Activated CD4-positive, alpha-beta T cell treated with anti-CD3 and anti-CD28 coated beads, Interleukin-2, amount 10 ng/mL, durations not matched to agents 24 days and 14 days (primary cell): ENCODE data around the gene MAGI1. TPM values are rescaled to one million over a fixed set of nuclear protein-coding genes. Genes with fewer than 3 reads are reported as not detected.

Experiments used
- DNase-seq: peaks from one replicate; pipeline ENCODE4 v3.0.0; 2022
- H3K27ac Mint-ChIP-seq: one replicate; pipeline ENCODE4 v1.8.0; 2022; ENCODE audit warnings: mild to moderate bottlenecking, mixed read lengths
- H3K27me3 Mint-ChIP-seq: one replicate; pipeline ENCODE4 v1.8.0; 2022; ENCODE audit warnings: mixed read lengths
- H3K36me3 Mint-ChIP-seq: one replicate; pipeline ENCODE4 v1.8.0; 2022; ENCODE audit warnings: low read depth, mild to moderate bottlenecking, mixed read lengths
- H3K4me1 Mint-ChIP-seq: one replicate; pipeline ENCODE4 v1.8.0; 2021; ENCODE audit warnings: mixed read lengths
- H3K4me3 Mint-ChIP-seq: one replicate; pipeline ENCODE4 v1.8.0; 2022; ENCODE audit warnings: mild to moderate bottlenecking, moderate library complexity, mixed read lengths
- H3K9me3 Mint-ChIP-seq: one replicate; pipeline ENCODE4 v1.8.0; 2021; ENCODE audit warnings: mixed read lengths
- intact Hi-C: fragments of 100-400 bp; cut with micrococcal nuclease; formaldehyde crosslinking; loops from one replicate; pipeline ENCODE4 v1.15.1; 2023
- total RNA-seq: library from RNA; stranded (reverse); gene quantifications from 2 replicates; pipeline ENCODE4 v1.2.3, GENCODE V29; 2022

MAGI1 gene
- total RNA-seq, 1 donor from 2014 or later = 2.0 TPM

DNA sequence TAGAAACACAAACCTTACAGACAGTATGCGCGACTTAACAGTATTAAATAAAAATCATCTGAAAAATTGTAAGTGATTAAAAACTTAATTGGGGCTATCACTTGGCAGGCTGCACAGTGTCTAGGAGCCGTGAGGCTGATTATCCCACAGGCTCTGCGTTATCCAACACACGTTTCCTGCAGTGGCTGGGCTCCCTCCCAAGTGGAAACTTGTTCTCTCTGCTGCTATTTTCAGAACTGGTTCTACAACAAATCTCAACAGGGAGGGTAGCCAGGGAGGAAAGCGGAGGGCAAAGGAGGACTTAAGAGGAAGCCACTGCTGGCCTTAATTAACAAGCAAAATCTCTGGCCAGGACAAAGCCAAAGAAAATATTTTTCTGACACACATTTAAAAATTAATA, 555.2 kb downstream of the MAGI1 start:
- H3K9me3 Mint-ChIP-seq = no peaks in the 10 kb centered on the region
- no peak for DNase-seq
- no peaks in the 10 kb centered on the region for H3K27me3 Mint-ChIP-seq
- no peaks in the 10 kb centered on the region for H3K4me1 Mint-ChIP-seq
- H3K4me3 Mint-ChIP-seq = no peak overlapping the region
- H3K27ac Mint-ChIP-seq = no peak overlapping the region
- no peaks in the 10 kb centered on the region for H3K36me3 Mint-ChIP-seq
- intact Hi-C loops = no loop called here

DNA sequence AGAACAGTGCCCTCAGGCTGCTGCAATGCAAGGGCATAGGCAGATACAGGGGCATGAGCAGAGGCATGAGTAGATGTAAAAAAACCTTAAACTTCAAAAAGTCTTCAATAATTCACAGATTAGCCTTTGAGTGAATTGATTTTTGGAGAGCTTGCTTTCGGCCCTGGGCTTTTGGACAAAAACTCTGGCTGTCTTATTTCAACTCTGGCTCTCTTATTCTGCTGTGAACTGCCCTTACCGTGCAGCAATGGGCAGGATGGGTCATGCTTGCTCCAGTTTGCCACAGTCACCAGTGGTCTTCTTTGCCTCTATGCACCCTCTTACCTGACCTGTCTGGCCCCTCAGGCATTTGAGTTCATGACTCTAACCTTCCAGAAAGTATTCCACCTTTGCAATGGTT, 555.7 kb downstream of the MAGI1 start:
- no peaks in the 10 kb centered on the region for H3K9me3 Mint-ChIP-seq
- H3K27ac Mint-ChIP-seq = no peak overlapping the region
- H3K27me3 Mint-ChIP-seq = no peaks in the 10 kb centered on the region
- DNase-seq = no peak
- H3K4me3 Mint-ChIP-seq = no peak overlapping the region
- H3K4me1 Mint-ChIP-seq = no peaks in the 10 kb centered on the region
- H3K36me3 Mint-ChIP-seq = no peaks in the 10 kb centered on the region
- intact Hi-C loops = no loop called here

DNA sequence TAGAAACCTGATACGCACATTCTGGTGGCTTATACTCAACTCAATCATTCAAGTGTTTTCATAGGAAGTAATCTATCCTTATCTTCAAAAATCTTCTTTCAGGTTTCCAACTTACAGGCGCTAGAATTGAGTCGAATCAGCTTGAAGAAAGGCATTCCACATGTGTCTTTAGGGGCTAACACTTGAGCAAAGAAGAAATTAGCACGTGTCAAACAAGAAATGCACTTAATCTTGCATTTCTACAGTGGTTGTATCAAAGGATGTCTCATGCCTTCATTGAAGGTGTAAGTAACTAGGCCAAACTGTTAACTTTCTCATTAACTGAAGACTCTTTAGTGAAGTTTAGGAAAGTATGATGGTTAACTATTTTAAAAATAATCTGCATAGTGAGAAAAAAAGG, 557.6 kb downstream of the MAGI1 start:
- Mint-ChIP-seq H3K36me3 (no peaks in the 10 kb centered on the region), H3K9me3 (no peaks in the 10 kb centered on the region), H3K27me3 (no peaks in the 10 kb centered on the region), H3K4me1 (no peaks in the 10 kb centered on the region), H3K27ac (no peak overlapping the region), H3K4me3 (no peak overlapping the region)
- intact Hi-C loops = no loop called here
- no peak for DNase-seq

DNA sequence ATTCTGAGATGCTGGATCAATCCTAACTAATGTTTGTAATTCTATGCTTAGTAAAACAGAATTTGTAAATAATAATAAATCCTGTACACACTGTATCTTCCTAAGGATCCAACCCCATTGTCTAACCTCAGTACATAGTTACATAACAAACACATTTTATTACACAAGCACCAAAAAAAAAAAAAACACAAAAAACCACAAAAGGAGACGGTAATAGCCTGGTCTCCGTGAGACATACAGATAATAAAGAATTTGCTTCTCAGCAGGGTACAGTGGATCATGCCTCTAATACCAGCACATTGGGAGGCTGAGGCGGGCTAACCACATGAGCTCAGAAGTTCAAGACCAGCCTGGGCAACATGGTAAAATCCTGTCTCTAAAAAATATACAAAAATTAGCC, 558.7 kb downstream of the MAGI1 start:
- no peak overlapping the region for H3K4me3 Mint-ChIP-seq
- H3K27ac Mint-ChIP-seq = no peak overlapping the region
- intact Hi-C loops = no loop called here
- H3K9me3 Mint-ChIP-seq = no peaks in the 10 kb centered on the region
- H3K27me3 Mint-ChIP-seq = no peaks in the 10 kb centered on the region
- DNase-seq = no peak
- H3K36me3 Mint-ChIP-seq = no peaks in the 10 kb centered on the region
- H3K4me1 Mint-ChIP-seq = no peaks in the 10 kb centered on the region

DNA sequence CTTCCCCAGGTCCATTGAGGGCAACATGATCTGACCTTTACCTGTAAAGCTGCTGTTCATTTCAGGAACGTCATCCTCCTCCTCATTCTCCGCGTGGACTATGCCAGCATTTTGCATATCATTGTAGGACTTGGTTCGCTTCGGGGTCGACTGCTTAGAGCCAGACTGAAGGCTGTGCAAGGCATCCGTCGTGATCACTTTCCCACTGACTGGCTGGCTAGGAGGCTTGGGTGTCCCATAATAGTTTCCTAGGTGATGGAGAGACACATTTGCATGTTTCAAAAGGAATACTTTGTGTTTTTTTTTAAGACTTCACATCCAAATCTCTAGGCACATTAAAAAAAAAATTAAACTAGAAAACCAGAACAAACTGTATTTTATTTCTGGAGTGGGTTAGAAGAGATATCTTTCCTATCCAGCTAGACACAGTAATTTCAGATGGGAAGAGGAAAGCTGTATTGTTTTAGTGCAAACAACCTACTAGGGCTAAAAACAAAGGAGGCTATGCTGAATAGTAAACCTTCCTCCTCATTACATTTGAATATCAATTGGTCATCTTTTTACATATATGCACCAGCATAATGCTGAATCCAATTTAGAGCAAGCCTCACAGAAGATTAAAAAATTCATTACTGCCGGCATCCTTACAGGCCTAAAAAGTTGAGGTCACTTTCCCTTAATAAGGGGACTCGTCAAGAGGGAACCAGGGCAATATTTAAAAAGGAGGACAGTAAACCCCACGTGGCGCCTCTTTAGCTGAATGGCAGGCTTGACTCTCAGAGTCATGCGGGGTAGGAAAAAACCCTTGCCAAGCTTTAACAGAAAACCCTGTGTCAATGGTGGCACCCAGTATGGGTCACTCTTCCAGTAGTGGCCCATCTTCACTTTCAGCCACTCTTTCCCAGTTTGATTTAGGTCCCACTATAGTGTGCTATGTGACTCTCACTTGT, 559.9 kb downstream of the MAGI1 start:
- no peak for DNase-seq
- Mint-ChIP-seq H3K4me3 (no peak overlapping the region), H3K27me3 (no peaks in the 10 kb centered on the region), H3K27ac (no peak overlapping the region), H3K4me1 (no peaks in the 10 kb centered on the region), H3K36me3 (no peaks in the 10 kb centered on the region), H3K9me3 (no peaks in the 10 kb centered on the region)
- intact Hi-C loops = no loop called here

DNA sequence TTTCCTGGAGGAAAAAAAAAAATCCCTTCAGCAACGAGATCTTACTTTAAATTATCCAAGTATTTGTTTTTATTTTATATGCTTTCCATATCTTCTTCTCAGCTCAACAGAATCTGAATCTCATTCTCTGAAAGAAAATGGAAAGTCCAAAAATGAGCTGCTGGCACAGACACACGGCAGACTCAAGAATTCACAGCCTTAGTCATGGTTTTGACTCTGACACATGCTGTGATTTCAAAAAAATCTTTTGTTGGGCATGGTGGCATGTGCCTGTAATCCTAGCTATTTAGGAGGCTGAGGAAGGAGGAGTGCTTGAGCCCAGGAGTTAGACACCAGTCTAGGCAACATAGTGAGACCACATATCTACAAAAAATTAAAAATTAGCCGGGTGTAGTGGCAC, 565.0 kb downstream of the MAGI1 start:
- Mint-ChIP-seq H3K27me3 (no peaks in the 10 kb centered on the region), H3K27ac (no peak overlapping the region), H3K9me3 (no peaks in the 10 kb centered on the region), H3K4me1 (no peaks in the 10 kb centered on the region), H3K36me3 (no peaks in the 10 kb centered on the region), H3K4me3 (no peak overlapping the region)
- DNase-seq = no peak
- intact Hi-C loops = no loop called here

DNA sequence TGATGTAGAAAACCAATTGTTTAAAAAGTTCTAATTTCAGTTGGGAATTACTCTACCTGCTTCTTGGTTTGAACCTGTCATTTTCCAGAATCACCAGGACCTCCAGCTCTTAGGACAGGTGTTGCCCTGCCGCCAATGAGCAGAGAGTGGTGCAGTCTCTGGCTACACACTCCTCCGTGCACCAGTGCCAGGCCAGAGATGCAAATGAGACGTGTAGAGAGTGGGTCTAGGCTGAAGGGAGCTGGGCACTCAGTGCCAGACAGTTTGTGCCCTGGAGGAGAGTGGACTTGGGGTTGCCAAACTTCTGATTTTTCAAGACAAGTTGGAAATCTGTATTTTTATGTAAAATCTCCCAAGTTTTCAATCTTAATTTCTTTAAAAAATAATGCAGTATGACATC, 566.2 kb downstream of the MAGI1 start:
- no peaks in the 10 kb centered on the region for H3K27me3 Mint-ChIP-seq
- intact Hi-C loops = no loop called here
- DNase-seq = no peak
- H3K4me3 Mint-ChIP-seq = no peak overlapping the region
- no peaks in the 10 kb centered on the region for H3K4me1 Mint-ChIP-seq
- H3K9me3 Mint-ChIP-seq = no peaks in the 10 kb centered on the region
- H3K27ac Mint-ChIP-seq = no peak overlapping the region
- no peaks in the 10 kb centered on the region for H3K36me3 Mint-ChIP-seq

DNA sequence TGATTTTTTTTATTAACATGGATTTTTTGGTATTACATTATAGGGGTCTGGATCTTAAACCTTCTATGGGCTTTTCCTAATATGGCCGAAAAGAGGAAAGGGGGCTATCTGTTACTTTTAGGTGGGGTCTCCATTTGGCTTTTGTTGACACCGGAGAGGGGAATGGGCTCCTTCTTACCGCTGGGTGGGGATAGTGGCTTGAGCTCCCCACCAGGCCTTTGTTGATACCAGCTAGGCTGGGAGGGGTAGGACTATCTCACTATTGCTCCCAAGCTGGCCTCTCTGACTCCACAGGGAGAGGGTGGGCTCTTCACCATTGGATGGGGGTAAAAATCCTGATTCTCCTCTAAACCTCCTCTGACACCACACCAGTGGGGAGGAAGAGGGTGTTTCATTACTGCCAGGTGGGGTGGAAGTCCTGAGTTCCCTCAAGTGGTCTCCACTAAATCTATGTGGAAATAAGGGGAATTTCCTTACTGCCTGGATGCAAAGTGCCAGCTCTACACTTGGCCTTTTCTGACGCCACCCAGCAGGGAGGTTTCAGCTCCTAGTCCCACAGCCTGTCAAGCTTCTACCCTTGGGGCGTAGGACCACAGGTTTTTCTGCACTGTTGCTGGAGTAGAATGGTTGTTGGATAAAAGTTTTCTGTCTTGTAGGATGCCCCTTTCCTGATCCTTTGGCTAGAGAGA, 572.3 kb downstream of the MAGI1 start:
- Mint-ChIP-seq H3K27ac (no peak overlapping the region), H3K9me3 (peaks cover 4% of the 10 kb centered on the region), H3K27me3 (no peaks in the 10 kb centered on the region), H3K4me1 (no peaks in the 10 kb centered on the region), H3K4me3 (no peak overlapping the region), H3K36me3 (no peaks in the 10 kb centered on the region)
- DNase-seq = no peak
- intact Hi-C loops = no loop called here

DNA sequence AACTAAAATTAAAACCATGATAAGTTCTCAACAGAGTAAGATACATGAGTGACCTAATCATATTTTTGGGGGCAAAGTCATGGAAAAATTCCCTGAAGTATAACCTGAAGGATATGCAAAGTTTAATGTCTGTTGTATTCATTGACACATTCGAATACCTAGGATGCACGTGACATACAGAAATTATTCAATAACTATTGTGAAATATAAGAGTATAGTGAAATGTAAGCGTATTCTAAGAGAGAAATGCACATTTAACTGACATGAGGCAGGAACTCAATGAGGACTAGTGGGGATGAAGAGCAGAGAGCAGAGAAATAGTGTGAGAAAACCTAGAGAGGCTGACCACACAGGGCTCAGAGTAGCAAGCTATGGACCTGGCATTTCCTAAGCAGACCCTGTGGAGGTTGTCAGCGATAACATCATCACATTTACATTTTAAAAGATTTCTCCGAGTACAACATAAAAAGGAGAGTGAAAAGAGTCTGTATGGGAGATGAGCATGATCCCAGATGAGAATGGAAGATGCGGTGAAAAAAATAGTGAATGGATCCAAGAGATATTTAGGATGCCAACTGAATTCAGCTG, 588.8 kb downstream of the MAGI1 start:
- H3K9me3 Mint-ChIP-seq = no peaks in the 10 kb centered on the region
- H3K4me3 Mint-ChIP-seq = no peak overlapping the region
- H3K4me1 Mint-ChIP-seq = no peaks in the 10 kb centered on the region
- H3K27ac Mint-ChIP-seq = no peak overlapping the region
- no peak for DNase-seq
- no peaks in the 10 kb centered on the region for H3K36me3 Mint-ChIP-seq
- no peaks in the 10 kb centered on the region for H3K27me3 Mint-ChIP-seq
- intact Hi-C loops = no loop called here

DNA sequence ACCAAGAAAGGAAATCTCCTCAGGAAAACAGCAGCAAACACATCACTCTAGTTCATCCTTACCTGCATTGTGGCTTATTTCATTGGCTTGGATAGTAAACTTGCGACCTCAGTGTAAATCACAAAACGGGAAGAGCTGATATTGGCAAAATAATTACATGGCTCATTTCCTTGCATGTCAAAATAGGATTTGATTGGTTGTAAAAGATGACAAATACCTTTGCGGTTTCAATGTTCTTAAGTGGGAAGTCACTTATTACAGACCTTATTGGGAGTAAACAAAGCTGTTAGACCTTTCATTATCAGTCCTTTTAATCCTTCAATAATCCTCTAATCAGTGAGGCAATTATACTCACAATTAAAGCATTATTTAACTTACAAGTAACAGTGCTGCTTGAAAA, 590.6 kb downstream of the MAGI1 start:
- Mint-ChIP-seq H3K27ac (no peak overlapping the region), H3K9me3 (no peaks in the 10 kb centered on the region), H3K27me3 (no peaks in the 10 kb centered on the region), H3K4me1 (no peaks in the 10 kb centered on the region), H3K36me3 (no peaks in the 10 kb centered on the region), H3K4me3 (no peak overlapping the region)
- intact Hi-C loops = no loop called here
- DNase-seq = no peak

DNA sequence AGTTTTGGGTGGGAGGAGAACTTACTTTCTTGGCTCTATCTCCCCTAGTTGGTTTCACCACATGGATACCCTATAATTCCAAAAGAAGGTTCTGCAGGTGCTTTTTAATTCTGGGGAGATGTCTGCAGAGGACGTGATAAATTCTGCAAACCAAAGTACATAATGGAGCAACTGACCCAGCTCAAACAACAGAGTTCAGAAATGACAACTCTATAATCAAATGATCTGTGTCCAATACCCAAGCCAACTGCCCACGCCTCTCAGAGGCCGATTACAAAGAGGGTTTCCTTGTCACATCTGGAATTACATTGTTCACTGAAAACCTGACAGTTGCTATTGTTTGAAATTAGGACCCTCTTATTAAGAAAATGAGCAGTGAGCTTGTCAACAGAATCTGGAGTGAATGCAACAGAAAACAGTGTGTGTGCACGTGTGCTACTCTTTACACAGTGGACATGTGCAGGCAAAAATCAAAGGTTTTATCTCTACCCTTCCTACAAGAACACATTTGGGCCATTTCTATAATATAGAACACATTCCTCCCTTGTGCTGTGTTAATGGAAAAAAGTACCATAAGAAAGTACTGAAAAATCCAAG, 593.0 kb downstream of the MAGI1 start:
- no peaks in the 10 kb centered on the region for H3K27me3 Mint-ChIP-seq
- DNase-seq = no peak
- intact Hi-C loops = no loop called here
- no peaks in the 10 kb centered on the region for H3K36me3 Mint-ChIP-seq
- no peaks in the 10 kb centered on the region for H3K9me3 Mint-ChIP-seq
- no peak overlapping the region for H3K27ac Mint-ChIP-seq
- no peaks in the 10 kb centered on the region for H3K4me1 Mint-ChIP-seq
- H3K4me3 Mint-ChIP-seq = no peak overlapping the region

DNA sequence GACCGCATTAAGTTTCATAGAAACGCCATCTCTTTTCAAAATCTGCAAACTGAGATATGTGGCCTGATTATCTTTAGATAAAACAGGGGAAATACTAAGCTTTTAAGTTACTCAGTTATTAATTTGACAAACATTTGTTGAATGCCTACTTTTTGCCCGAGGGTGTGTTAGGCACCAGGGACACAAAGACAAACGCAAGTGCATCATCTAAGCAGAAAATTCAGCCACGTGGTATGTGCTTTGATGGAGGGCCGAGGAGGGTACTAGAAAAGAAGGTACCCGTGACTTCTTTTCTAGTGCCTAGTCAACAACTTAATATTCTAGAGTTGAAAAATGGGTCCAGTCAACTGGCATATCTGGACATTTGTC, 594.3 kb downstream of the MAGI1 start:
- Mint-ChIP-seq H3K27me3 (no peaks in the 10 kb centered on the region), H3K4me3 (no peak overlapping the region), H3K9me3 (no peaks in the 10 kb centered on the region), H3K36me3 (no peaks in the 10 kb centered on the region), H3K4me1 (no peaks in the 10 kb centered on the region), H3K27ac (no peak overlapping the region)
- DNase-seq = no peak
- intact Hi-C loops = no loop called here

DNA sequence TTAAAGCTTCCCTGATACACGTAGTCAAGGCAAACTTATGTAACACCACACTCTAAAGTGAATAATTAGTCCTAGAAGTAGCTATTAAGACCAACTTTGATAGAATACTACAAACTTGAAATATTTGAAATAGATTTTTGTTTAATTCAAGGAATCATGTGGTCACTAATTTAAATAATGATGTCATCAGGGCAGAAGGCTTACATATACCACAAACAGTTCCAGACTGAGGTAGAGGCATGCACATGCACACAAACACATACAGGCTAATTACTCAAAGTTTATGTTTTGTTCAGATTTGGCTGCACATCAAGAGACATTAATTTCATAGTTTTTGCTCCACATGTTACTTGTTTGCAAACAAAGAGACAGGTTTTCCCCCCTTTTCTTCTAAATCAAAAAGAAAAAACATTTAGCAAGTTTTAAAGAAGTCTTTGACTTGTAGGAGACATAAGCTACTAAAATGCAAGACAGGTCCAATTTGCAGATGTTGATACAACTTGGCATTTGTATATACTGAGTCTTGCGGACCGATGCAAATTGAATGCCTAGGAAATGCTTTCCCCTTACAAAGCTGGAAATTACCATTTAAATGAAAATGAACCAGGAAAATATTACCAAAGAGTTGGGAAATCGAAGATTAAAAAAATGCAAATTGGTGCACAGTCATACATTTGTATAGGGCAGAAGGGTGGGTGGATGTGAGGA, 594.8 kb downstream of the MAGI1 start:
- H3K36me3 Mint-ChIP-seq = no peaks in the 10 kb centered on the region
- H3K27ac Mint-ChIP-seq = no peak overlapping the region
- no peak for DNase-seq
- H3K4me1 Mint-ChIP-seq = no peaks in the 10 kb centered on the region
- no peak overlapping the region for H3K4me3 Mint-ChIP-seq
- H3K27me3 Mint-ChIP-seq = no peaks in the 10 kb centered on the region
- no peaks in the 10 kb centered on the region for H3K9me3 Mint-ChIP-seq
- intact Hi-C loops = no loop called here
